Fibroblast of pulmonary artery (primary cell): Measurements from ENCODE around the gene ASS1.

Experiments
- DNase-seq: peaks from one replicate; pipeline ENCODE4 v3.0.0-alpha.2; 2010; ENCODE audit warnings: low read depth
- H3K4me3 ChIP-seq: replicated peaks from 2 replicates; pipeline ENCODE4 v1.5.1; 2011; ENCODE audit warnings: low read depth, mild to moderate bottlenecking, control low read depth, low read length, moderate library complexity
- TF ChIP-seq, protein P1 (sequence below): IDR thresholded peaks from 2 replicates; pipeline ENCODE4 v1.5.1; 2011; ENCODE audit warnings: mild to moderate bottlenecking, control low read depth, low read length, inconsistent platforms; ENCODE audit errors: missing control alignments

The ASS1 gene

DNA sequence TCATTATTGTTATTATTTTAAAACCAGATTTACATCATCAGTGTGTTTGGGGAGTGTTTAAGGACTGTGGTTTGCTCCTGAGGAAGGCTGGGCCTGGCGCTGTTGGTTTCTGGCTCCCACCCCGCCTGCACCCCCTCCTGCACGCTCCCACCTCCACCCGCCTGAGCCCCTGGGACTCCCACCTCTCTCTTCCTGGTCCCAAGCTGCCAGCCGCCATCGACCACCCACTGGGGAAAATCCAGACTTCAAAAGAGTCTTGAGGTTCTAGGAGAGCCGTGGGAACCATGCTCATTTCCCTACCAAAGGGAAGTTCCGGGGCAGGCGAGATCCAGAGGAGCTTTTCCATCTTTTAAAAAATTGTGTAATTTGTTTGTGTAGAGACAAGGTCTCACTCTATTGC, 99.6 kb downstream of the ASS1 start:
- DNase-seq: no peak
- no peak overlapping the region for H3K4me3 ChIP-seq
- TF ChIP-seq, protein P1, sequence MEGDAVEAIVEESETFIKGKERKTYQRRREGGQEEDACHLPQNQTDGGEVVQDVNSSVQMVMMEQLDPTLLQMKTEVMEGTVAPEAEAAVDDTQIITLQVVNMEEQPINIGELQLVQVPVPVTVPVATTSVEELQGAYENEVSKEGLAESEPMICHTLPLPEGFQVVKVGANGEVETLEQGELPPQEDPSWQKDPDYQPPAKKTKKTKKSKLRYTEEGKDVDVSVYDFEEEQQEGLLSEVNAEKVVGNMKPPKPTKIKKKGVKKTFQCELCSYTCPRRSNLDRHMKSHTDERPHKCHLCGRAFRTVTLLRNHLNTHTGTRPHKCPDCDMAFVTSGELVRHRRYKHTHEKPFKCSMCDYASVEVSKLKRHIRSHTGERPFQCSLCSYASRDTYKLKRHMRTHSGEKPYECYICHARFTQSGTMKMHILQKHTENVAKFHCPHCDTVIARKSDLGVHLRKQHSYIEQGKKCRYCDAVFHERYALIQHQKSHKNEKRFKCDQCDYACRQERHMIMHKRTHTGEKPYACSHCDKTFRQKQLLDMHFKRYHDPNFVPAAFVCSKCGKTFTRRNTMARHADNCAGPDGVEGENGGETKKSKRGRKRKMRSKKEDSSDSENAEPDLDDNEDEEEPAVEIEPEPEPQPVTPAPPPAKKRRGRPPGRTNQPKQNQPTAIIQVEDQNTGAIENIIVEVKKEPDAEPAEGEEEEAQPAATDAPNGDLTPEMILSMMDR: no peak

DNA sequence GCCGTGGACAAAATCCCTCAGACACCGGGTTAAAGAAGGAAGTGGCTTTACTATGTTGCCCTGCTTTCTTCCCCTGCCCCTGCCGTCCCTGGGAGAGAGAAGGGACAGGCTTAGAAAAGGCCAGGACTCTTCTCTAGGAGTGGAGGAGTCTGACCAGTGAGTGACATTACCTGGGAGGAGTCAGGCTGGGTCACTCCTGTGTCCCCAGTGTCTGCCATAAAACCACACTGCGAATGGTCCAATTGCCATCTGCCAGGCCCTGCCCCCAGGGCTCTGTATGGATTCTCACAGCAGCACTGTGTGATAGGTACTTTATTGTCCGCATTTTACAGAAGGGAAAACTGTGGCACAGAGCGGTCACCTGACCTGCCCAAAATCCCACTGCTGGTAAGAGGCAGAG, 103.3 kb downstream of the ASS1 start:
- H3K4me3 ChIP-seq: no peak overlapping the region
- DNase-seq: no peak
- TF ChIP-seq, protein P1: no peak

DNA sequence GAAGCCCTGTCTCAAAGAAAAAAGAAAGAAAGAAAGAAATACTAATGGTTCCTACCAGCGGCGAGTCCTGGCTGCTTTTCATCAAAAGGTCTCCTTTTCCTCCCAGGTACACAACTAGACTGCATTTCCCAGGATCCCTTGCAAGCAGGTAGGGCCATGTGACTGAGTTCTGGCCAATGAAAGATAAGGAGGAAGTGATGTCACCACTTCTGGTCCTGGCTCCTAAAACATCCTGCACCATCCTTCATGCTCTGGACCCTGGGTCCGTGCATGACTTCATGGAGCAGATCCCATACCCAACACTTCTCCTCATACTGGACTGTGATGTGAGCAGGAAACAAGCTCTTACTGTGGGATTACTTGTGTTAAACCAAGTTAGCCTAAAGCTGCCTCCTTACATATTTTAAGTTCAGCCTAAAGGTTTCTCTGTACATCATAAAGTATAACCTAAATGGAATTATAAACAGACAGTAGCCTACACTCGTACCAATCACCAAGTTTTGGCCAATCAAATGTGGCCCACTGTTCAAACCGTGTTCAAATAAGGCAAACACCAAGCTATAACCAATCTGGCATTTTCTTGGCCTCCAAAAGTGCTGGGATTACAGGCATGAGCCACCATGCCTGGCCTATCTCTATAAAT, 104.5 kb downstream of the ASS1 start:
- DNase-seq: no peak
- TF ChIP-seq, protein P1: no peak
- H3K4me3 ChIP-seq: no peak overlapping the region
